ENCODE results near the gene PRKCB. TPM values are rescaled to one million over a fixed set of nuclear protein-coding genes. Genes with fewer than 3 reads are reported as not detected.
"Not testable (repeated sequence)": the region's sequence is repeated elsewhere in the genome, so short reads cannot be mapped to it uniquely, and the experiment has no call there.

Gene PRKCB
- total RNA-seq, 3 donors from 2014 or later: 41.4 to 66.8 (median 63.3) TPM

DNA sequence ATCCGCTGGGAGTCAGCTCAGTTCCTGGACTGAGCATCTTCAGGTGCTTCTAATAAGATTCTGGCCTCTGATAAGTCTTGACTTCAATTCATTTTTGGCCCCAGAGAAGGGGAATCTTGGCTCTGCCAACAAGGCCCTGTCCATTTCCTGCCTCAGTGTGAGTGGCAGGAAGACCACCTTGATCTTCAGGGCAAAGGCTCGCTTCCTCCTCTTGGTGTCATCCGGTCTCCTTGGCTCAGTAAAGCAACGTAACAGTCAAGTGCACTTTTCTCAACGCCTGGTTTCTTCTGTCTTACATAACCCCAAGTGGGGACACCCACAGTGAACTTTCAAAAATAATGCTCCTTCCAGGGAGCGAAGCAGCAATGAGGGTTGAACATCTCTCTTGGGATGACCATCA lies 169.8 kb downstream of the PRKCB start:
- Mint-ChIP-seq H3K4me3 (no peak overlapping the region), H3K9me3 (no peaks in the 10 kb centered on the region), H3K27me3 (ENCODE audit: low read depth) (no peaks in the 10 kb centered on the region), H3K4me1 (ENCODE audit: low read depth) (peaks cover 37% of the 10 kb centered on the region), H3K36me3 (ENCODE audit: insufficient read depth) (peaks cover 18% of the 10 kb centered on the region)
- ATAC-seq (no peak), DNase-seq (no peak)

DNA sequence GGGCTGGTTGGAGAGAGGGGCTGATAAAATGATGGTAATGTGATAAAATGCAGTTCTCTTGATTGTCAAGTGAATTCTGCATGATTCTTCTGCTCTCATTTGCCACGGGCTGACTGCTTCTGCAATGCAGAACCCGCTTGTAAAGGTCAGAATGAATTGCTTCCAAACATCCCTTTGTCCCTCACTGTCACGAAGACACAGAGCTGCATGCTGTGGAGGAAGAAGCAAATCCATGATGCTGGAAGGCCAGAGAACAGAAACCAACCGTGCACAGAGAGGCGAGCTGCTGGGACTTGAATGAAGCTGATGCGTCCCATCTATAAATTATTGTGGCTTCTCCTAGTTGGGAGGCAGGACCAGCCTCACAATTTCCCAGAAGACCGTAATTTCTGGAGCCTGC lies 171.6 kb downstream of the PRKCB start:
- no peak for DNase-seq
- Mint-ChIP-seq H3K4me3 (no peak overlapping the region), H3K27me3 (ENCODE audit: low read depth) (no peaks in the 10 kb centered on the region), H3K9me3 (no peaks in the 10 kb centered on the region), H3K4me1 (ENCODE audit: low read depth) (peaks cover 38% of the 10 kb centered on the region), H3K36me3 (ENCODE audit: insufficient read depth) (peaks cover 18% of the 10 kb centered on the region)
- no peak for ATAC-seq

- peaks cover 15% of the 10 kb centered on the region for H3K36me3 Mint-ChIP-seq (ENCODE audit: insufficient read depth)
- no peaks in the 10 kb centered on the region for H3K27me3 Mint-ChIP-seq (ENCODE audit: low read depth)
- no peak for DNase-seq
- peaks cover 43% of the 10 kb centered on the region for H3K4me1 Mint-ChIP-seq (ENCODE audit: low read depth)
- no peaks in the 10 kb centered on the region for H3K9me3 Mint-ChIP-seq
- no peak for ATAC-seq
- H3K4me3 Mint-ChIP-seq: no peak overlapping the region
These were observed 172.2 kb downstream of the PRKCB start for GRCh38 chr16:24007934-24008333.

DNA sequence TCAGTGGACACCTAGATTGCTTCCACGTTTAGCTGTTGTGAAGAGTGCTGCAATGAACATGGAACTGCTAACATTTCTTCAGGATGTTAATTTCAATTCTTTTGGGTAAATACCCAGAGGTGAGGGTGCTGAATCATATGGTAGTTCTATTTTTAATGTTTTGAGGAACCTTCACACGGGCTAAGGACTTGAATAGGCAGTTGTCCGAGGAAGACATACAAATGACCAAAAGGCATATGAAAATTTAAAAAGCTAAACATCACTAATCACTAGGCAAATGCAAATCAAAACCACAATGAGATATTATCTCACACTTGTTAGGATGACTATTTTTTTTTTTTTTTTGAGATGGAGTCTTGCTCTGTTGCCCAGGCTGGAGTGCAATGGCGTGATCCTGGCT lies 173.3 kb downstream of the PRKCB start:
- ATAC-seq (no peak), DNase-seq (no peak)
- H3K27me3 Mint-ChIP-seq (ENCODE audit: low read depth): no peaks in the 10 kb centered on the region
- peaks cover 11% of the 10 kb centered on the region for H3K36me3 Mint-ChIP-seq (ENCODE audit: insufficient read depth)
- peaks cover 50% of the 10 kb centered on the region for H3K4me1 Mint-ChIP-seq (ENCODE audit: low read depth)
- H3K9me3 Mint-ChIP-seq: no peaks in the 10 kb centered on the region
- no peak overlapping the region for H3K4me3 Mint-ChIP-seq

DNA sequence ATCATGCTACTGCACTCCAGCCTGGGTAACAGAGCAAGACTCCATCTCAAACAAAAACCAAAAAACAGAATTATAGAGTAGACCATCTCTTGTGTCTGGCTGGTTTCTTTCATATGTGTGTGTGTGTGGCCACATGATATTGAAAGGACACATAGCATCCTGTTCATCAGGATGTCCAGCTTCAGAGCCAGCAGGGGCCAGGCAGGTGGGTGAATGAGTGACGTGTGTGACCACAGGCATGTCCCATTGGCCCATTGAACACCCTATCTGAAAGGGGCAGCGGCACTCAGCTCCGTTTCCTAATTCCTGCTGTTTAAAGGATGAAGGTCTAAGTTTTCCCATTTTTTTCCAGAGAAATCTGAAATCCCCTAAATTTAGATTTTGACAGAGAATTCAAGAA lies 174.2 kb downstream of the PRKCB start:
- H3K9me3 Mint-ChIP-seq: no peaks in the 10 kb centered on the region
- H3K4me1 Mint-ChIP-seq (ENCODE audit: low read depth): peaks cover 56% of the 10 kb centered on the region
- H3K4me3 Mint-ChIP-seq: no peak overlapping the region
- H3K27me3 Mint-ChIP-seq (ENCODE audit: low read depth): no peaks in the 10 kb centered on the region
- no peak for ATAC-seq
- no peak for DNase-seq
- H3K36me3 Mint-ChIP-seq (ENCODE audit: insufficient read depth): peaks cover 11% of the 10 kb centered on the region

DNA sequence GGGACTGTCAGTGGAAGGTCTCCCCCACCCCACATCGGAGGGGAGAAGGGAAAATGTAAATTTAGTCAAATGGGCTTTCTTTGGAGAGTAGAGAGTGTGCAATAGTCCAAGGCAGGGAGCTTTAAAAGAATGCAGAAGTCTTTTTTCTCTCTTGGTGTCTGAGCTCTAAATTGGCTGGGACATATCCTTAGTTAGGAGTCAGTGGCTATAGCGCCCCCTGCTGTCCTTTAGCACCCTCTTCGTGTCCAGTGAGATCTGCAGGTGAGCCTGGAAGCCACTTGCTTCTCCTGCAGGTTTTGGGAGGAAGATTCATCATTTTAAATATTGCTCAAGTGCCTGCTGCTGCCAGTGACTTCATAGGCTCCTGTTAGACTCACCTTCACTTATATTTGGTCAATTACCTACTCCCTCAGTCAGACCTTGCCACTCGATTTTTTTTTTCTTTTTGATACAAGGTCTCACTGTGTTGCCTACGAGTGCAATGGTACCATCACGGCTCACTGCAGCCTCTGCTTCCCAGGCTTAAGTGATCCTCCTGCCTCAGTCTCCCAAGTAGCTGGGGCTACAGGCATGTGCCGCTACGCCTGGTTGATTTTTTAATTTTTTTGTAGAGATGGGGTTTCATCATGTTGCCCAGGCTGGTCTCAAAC lies 174.8 kb downstream of the PRKCB start:
- Mint-ChIP-seq H3K4me3 (no peak overlapping the region), H3K4me1 (ENCODE audit: low read depth) (peaks cover 59% of the 10 kb centered on the region)
- peak; percentile 81 for DNase-seq

DNA sequence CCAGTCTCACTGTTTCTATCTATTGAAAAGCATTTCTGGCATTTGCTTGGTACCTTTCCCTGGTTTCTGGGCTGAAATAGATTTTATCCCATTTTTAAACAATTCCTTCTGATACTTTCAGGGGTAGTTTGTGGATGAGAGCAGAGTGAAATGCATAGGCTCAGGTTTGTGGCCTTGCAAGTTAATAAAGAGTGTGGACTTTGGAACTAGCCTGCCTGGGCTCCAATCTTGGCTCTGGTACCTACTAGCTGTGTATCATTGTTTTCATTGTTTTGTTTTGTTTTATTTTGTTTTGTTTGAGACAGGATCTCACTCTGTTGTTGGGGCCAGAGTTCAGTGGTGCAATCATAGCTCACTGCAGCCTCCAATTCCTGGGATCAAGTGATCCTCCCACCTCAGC lies 175.5 kb downstream of the PRKCB start:
- ATAC-seq (no peak), DNase-seq (no peak)
- Mint-ChIP-seq H3K4me1 (ENCODE audit: low read depth) (peaks cover 57% of the 10 kb centered on the region), H3K36me3 (ENCODE audit: insufficient read depth) (peaks cover 6% of the 10 kb centered on the region), H3K27me3 (ENCODE audit: low read depth) (no peaks in the 10 kb centered on the region), H3K4me3 (no peak overlapping the region), H3K9me3 (no peaks in the 10 kb centered on the region)

More for the DNA sequence above, 174.8 kb downstream of the PRKCB start:
- Mint-ChIP-seq H3K9me3 (no peaks in the 10 kb centered on the region), H3K27me3 (ENCODE audit: low read depth) (no peaks in the 10 kb centered on the region), H3K36me3 (ENCODE audit: insufficient read depth) (peaks cover 8% of the 10 kb centered on the region)
- ATAC-seq: no peak

- ATAC-seq: no peak
- Mint-ChIP-seq H3K4me3 (no peak overlapping the region), H3K4me1 (ENCODE audit: low read depth) (peaks cover 61% of the 10 kb centered on the region), H3K9me3 (no peaks in the 10 kb centered on the region), H3K27me3 (ENCODE audit: low read depth) (no peaks in the 10 kb centered on the region), H3K36me3 (ENCODE audit: insufficient read depth) (peaks cover 3% of the 10 kb centered on the region)
- no peak for DNase-seq
These were observed 177.4 kb downstream of the PRKCB start for GRCh38 chr16:24013054-24013636.

GRCh38 chr16:24013864-24014645 lies 178.3 kb downstream of the PRKCB start:
- Mint-ChIP-seq H3K4me1 (ENCODE audit: low read depth) (peaks cover 56% of the 10 kb centered on the region), H3K36me3 (ENCODE audit: insufficient read depth) (peaks cover 4% of the 10 kb centered on the region), H3K9me3 (no peaks in the 10 kb centered on the region), H3K4me3 (peak overlapping the region; percentile 13), H3K27me3 (ENCODE audit: low read depth) (no peaks in the 10 kb centered on the region)
- ATAC-seq (peak; percentile 95 to 96), DNase-seq (peak; percentile 25)

DNA sequence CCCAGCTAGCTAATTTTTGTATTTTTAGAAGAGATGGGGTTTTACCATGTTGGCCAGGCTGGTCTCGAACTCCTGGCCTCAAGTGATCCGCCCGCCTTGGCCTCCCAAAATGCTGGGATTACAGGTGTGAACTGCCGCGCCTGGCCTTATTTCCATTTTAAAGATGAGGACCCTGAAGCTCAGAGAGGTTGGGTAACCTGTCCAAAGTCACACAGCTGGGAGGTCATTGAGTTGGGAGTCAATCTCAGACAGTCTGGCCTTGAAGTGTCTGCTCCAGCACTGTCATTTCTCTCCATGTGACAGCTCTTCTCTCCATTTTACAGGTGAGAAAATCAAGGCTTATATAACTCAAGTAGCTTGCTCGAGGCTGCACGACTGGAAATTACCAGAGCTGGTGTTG lies 179.2 kb downstream of the PRKCB start:
- H3K36me3 Mint-ChIP-seq (ENCODE audit: insufficient read depth); DNase-seq; ATAC-seq; H3K4me3 Mint-ChIP-seq; H3K27me3 Mint-ChIP-seq (ENCODE audit: low read depth); H3K9me3 Mint-ChIP-seq: not testable (repeated sequence)
- peaks cover 52% of the 10 kb centered on the region for H3K4me1 Mint-ChIP-seq (ENCODE audit: low read depth)

DNA sequence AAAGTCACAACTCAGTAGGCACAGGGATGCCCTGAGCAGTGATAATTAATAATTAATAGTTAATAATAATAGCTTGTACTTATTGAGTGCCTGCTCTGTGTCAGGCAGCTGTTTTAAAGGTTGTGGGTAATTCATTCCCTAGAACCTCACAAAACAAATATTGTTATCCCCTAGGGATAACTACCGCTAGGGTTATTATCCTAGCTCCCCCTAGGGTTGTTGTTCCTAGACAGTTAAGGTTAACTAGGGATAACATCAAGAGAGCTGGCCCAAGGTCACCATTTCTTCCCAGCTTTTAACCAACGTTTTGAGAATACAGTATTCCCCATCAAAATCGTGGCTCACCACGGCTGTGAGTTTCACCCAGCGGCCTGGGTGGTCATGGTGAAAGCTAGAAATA lies 180.1 kb downstream of the PRKCB start:
- Mint-ChIP-seq H3K4me3 (no peak overlapping the region), H3K27me3 (ENCODE audit: low read depth) (no peaks in the 10 kb centered on the region), H3K36me3 (ENCODE audit: insufficient read depth) (peaks cover 4% of the 10 kb centered on the region), H3K9me3 (no peaks in the 10 kb centered on the region), H3K4me1 (ENCODE audit: low read depth) (peaks cover 49% of the 10 kb centered on the region)
- DNase-seq: no peak
- ATAC-seq: no peak

DNA sequence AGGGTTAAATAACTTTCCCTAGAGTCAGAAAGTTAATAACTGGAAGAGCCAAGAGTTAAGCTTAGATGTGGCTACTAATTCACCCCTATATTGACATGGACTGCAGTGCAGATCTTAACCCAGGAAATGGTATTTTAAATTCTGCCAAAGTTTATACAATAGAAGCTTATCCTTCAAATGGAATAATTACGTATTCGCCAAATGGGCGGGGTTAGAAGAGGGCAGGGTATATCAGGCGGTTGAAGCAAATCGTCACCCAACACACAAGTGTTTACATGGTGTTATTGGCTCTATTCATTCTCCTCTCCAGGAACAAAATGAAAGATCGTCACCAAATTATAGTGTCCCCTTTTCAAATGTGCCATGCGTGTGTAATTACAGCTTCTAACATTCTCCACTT lies 182.7 kb downstream of the PRKCB start:
- H3K9me3 Mint-ChIP-seq: no peaks in the 10 kb centered on the region
- H3K27me3 Mint-ChIP-seq (ENCODE audit: low read depth): no peaks in the 10 kb centered on the region
- no peak for DNase-seq
- no peak for ATAC-seq
- H3K4me3 Mint-ChIP-seq: no peak overlapping the region
- H3K36me3 Mint-ChIP-seq (ENCODE audit: insufficient read depth): peaks cover 10% of the 10 kb centered on the region
- peaks cover 47% of the 10 kb centered on the region for H3K4me1 Mint-ChIP-seq (ENCODE audit: low read depth)

DNA sequence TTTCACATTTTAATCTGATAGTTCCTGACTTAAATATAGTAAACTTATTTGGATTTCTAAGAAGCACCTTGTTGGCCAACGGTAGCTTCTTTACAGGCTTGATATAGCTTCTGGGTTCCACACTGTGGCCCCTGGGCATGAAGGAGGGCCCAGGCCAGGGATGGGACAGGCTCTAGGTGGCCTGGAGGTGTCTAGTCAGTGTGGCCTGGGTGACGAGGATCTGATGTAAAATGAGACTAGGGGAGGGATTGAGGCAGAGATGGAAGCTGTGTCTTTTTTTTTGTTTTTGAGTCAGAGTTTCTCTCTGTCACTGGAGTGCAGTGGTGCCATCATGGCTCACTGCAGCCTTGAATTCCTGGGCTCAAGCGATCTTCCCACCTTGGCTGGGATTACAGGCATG lies 187.0 kb downstream of the PRKCB start:
- H3K36me3 Mint-ChIP-seq (ENCODE audit: insufficient read depth): peaks cover 16% of the 10 kb centered on the region
- H3K4me1 Mint-ChIP-seq (ENCODE audit: low read depth): peaks cover 27% of the 10 kb centered on the region
- H3K4me3 Mint-ChIP-seq: no peak overlapping the region
- no peak for DNase-seq
- H3K27me3 Mint-ChIP-seq (ENCODE audit: low read depth): no peaks in the 10 kb centered on the region
- ATAC-seq: no peak
- H3K9me3 Mint-ChIP-seq: no peaks in the 10 kb centered on the region

DNA sequence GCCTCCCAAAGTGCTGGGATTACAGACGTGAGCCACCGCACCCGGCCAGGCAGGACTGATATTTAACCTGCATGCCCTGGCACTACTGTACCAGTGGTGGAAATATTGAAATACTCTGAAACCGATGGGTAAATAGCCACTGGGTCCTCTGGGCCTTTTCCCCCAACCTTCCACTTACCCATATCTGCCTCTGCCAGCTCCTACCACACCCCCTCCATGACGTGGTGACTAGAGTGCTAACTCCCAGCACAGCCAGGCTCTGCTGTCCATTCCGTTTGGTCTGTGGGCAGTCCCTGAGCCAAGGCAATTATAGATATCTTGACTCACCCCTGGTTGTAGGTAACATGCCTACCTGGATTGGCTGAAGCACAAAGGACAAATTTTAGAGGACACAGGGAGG lies 187.8 kb downstream of the PRKCB start:
- Mint-ChIP-seq H3K27me3 (ENCODE audit: low read depth) (no peaks in the 10 kb centered on the region), H3K9me3 (no peaks in the 10 kb centered on the region), H3K36me3 (ENCODE audit: insufficient read depth) (peaks cover 16% of the 10 kb centered on the region), H3K4me3 (no peak overlapping the region), H3K4me1 (ENCODE audit: low read depth) (peaks cover 27% of the 10 kb centered on the region)
- no peak for DNase-seq
- no peak for ATAC-seq

- peaks cover 15% of the 10 kb centered on the region for H3K36me3 Mint-ChIP-seq (ENCODE audit: insufficient read depth)
- no peak overlapping the region for H3K4me3 Mint-ChIP-seq
- H3K9me3 Mint-ChIP-seq: no peaks in the 10 kb centered on the region
- H3K27me3 Mint-ChIP-seq (ENCODE audit: low read depth): no peaks in the 10 kb centered on the region
- no peak for ATAC-seq
- no peak for DNase-seq
- peaks cover 27% of the 10 kb centered on the region for H3K4me1 Mint-ChIP-seq (ENCODE audit: low read depth)
These were observed 189.2 kb downstream of the PRKCB start for GRCh38 chr16:24024971-24025370.

Measured in activated T-cell treated with anti-CD3 and anti-CD28 coated beads, Interleukin-2, amount 50 U/mL, for 4 hours (primary cell).